K562 (cell line): ENCODE data around the gene B4GALT1. TPM values are rescaled to one million over a fixed set of nuclear protein-coding genes. Genes with fewer than 3 reads are reported as not detected.

Experiments
- ATAC-seq: fragments of 200-7000 bp; cut with Tn5 transposase; 3 replicates; pipeline ENCODE4 v1.9.1; 2020; ENCODE audit warnings: moderate library complexity
- BruUV-seq: library from RNA; stranded (reverse); fragments of 400-500 nt; replicated peaks from 2 replicates; lab custom pipeline; 2021; lab: Mats Ljungman, UMichigan
- CTCF ChIA-PET: fragments of 300-600 bp; formaldehyde crosslinking; extraction: SDS; loops from one replicate; lab custom pipeline; 2021; ENCODE audit warnings: low intra/inter-chr PET ratio; lab: Yijun Ruan, JAX
- POLR2A ChIA-PET: fragments of 300-600, 350-650 bp; sonication (Branson Sonifier 250); formaldehyde crosslinking; extraction: SDS; loops from one replicate; lab custom pipeline; 2021; ENCODE audit warnings: antibody characterized with exemption, inconsistent platforms; lab: Yijun Ruan, JAX
- DNase-seq, 4 experiments: peaks; one replicate each; pipeline versions ENCODE4 v3.0.0 to v3.0.0-alpha.2; 2011 to 2018; ENCODE audit warnings: low spot score in 3 of 4, mixed read lengths in 3 of 4; ENCODE audit errors: extremely low read depth in 1 of 4
- FAIRE-seq: peaks from 2 replicates; lab custom pipeline; 2011; peaks lifted over from hg19 to GRCh38; lab: Jason Lieb, UNC
- H2AFZ ChIP-seq: 2 replicates; pipeline ENCODE4 v1.6.0; 2011; ENCODE audit warnings: low read depth, low read length, control low read depth, inconsistent platforms
- H3K27ac ChIP-seq: fragments of 200-600 bp; 3 replicates; pipeline ENCODE4 v1.8.0; 2011; ENCODE audit warnings: low read depth, mild to moderate bottlenecking, control low read depth, inconsistent platforms, low read length, moderate library complexity, mixed read lengths; ENCODE audit errors: extremely low read depth
- H3K27me3 ChIP-seq, 2 experiments: fragments of 300-600 bp in 1 of 2; 2 replicates in 1 of 2; 3 replicates in 1 of 2; pipeline versions ENCODE4 v1.6.0 to v1.8.0; 2011; ENCODE audit warnings: inconsistent platforms in 2 of 2, low read length in 2 of 2, mild to moderate bottlenecking in 1 of 2, mixed read lengths in 1 of 2, moderate library complexity in 1 of 2; ENCODE audit not compliant: control insufficient read depth in 2 of 2, insufficient read depth in 2 of 2
- H3K36me3 ChIP-seq: fragments of 300-600 bp; 3 replicates; pipeline ENCODE4 v1.8.0; 2011; ENCODE audit warnings: mild to moderate bottlenecking, low read length, inconsistent platforms; ENCODE audit not compliant: control insufficient read depth, insufficient read depth
- H3K4me1 ChIP-seq, 2 experiments: fragments of 200-600 bp in 1 of 2; replicated peaks in 1 of 2; 2 replicates in 1 of 2; 3 replicates in 1 of 2; pipeline versions ENCODE4 v1.5.1 to v1.8.0; 2011; ENCODE audit warnings: inconsistent platforms in 2 of 2, low read length in 2 of 2, mild to moderate bottlenecking in 1 of 2, mixed read lengths in 1 of 2, moderate library complexity in 1 of 2; ENCODE audit not compliant: control insufficient read depth in 2 of 2, insufficient read depth in 2 of 2
- H3K4me2 ChIP-seq: 2 replicates; pipeline ENCODE4 v1.6.1; 2011; ENCODE audit warnings: low read length, control low read depth, inconsistent platforms, mixed read lengths; ENCODE audit not compliant: insufficient read depth
- H3K4me3 ChIP-seq: fragments of 200-600 bp; sonication (generic), shearing (Covaris generic); 2 replicates; pipeline ENCODE4 v1.5.1; 2016; ENCODE audit warnings: control low read depth, inconsistent platforms
- H3K79me2 ChIP-seq: fragments of 200-600 bp; 3 replicates; pipeline ENCODE4 v1.8.0; 2011; ENCODE audit warnings: low read length, inconsistent platforms; ENCODE audit not compliant: control insufficient read depth, insufficient read depth
- H3K9ac ChIP-seq, 2 experiments: 2 replicates each; pipeline versions ENCODE4 v1.6.0 to v1.6.1; 2011; ENCODE audit warnings: low read depth in 2 of 2, low read length in 2 of 2, control low read depth in 1 of 2, inconsistent platforms in 1 of 2, mild to moderate bottlenecking in 1 of 2, mixed read lengths in 1 of 2; ENCODE audit not compliant: insufficient read depth in 1 of 2
- H3K9me1 ChIP-seq: one replicate; pipeline ENCODE4 v1.6.0; 2011; ENCODE audit warnings: inconsistent platforms, mild to moderate bottlenecking, low read length, moderate library complexity; ENCODE audit not compliant: control insufficient read depth, insufficient read depth
- H3K9me3 ChIP-seq: replicated peaks from 2 replicates; pipeline ENCODE4 v1.5.1; 2011; ENCODE audit warnings: low read depth, low read length, inconsistent platforms; ENCODE audit not compliant: control insufficient read depth, insufficient read depth
- H4K20me1 ChIP-seq: replicated peaks from 2 replicates; pipeline ENCODE4 v1.6.1; 2011; ENCODE audit warnings: low read length, inconsistent platforms, mixed read lengths; ENCODE audit not compliant: control insufficient read depth, insufficient read depth
- ADNP ChIP-seq: fragments of 200-800 bp; sonication (Bioruptor generic); IDR thresholded peaks from 2 replicates; pipeline ENCODE4 v1.6.1; 2016; ENCODE audit warnings: missing genetic modification characterization, missing compliant biosample characterization
- GABPA ChIP-seq: fragments of 200-800 bp; sonication (Bioruptor generic); conservative IDR thresholded peaks from 2 replicates; pipeline ENCODE4 v1.6.1; 2016; ENCODE audit warnings: low read depth, missing genetic modification characterization, missing compliant biosample characterization
- ILK ChIP-seq: fragments of 450-650 bp; IDR thresholded peaks from 2 replicates; pipeline ENCODE4 v1.6.1; 2016; ENCODE audit warnings: missing genetic modification characterization, low read depth, mild to moderate bottlenecking, missing compliant biosample characterization, moderate library complexity, borderline replicate concordance
- KAT2B ChIP-seq: IDR thresholded peaks from one replicate; pipeline ENCODE4 v1.6.1; 2012; ENCODE audit warnings: low read depth, mild to moderate bottlenecking, control low read depth, inconsistent platforms, low read length, moderate library complexity
- PYGO2 ChIP-seq: fragments of 450-650 bp; IDR thresholded peaks from 2 replicates; pipeline ENCODE4 v1.6.1; 2016; ENCODE audit warnings: mild to moderate bottlenecking, missing genetic modification characterization, moderate library complexity, missing compliant biosample characterization
- SAFB2 ChIP-seq: fragments of 200-400 bp; formaldehyde crosslinking; IDR thresholded peaks from 2 replicates; pipeline ENCODE4 v1.6.1; 2018; ENCODE audit warnings: borderline replicate concordance, low read length, low read depth, moderate library complexity; ENCODE audit not compliant: severe bottlenecking
- SMARCC2 ChIP-seq: fragments of 450-650 bp; IDR thresholded peaks from 2 replicates; pipeline ENCODE4 v1.6.1; 2017; ENCODE audit warnings: antibody characterized with exemption, moderate library complexity, mild to moderate bottlenecking, low read depth
- SOX6 ChIP-seq: fragments of 450-650 bp; IDR thresholded peaks from 2 replicates; pipeline ENCODE4 v1.6.1; 2014; ENCODE audit warnings: mild to moderate bottlenecking
- SP2 ChIP-seq: IDR thresholded peaks from 2 replicates; pipeline ENCODE4 v1.6.1; 2011; ENCODE audit warnings: mild to moderate bottlenecking, low read depth, low read length, moderate library complexity; ENCODE audit not compliant: poor library complexity, severe bottlenecking; ENCODE audit errors: extremely low read depth
- SRF ChIP-seq, 2 experiments: fragments of 250-450, 450-650 bp in 1 of 2; sonication (Bioruptor Pico) in 1 of 2; sonication (generic) in 1 of 2; formaldehyde crosslinking; IDR thresholded peaks; 2 replicates each; pipeline versions ENCODE4 v1.5.0 to v1.5.1; 2020 to 2022; ENCODE audit warnings: mild to moderate bottlenecking in 1 of 2, missing genetic modification reagents in 1 of 2
- TCF3 ChIP-seq: sonication (generic); formaldehyde crosslinking; IDR thresholded peaks from 2 replicates; pipeline ENCODE4 v1.4.0; 2020; ENCODE audit warnings: mild to moderate bottlenecking, missing genetic modification reagents
- ZNF316 ChIP-seq: fragments of 450-650 bp; IDR thresholded peaks from 2 replicates; pipeline ENCODE4 v1.6.1; 2016
- ZNF668 ChIP-seq: fragments of 250-450 bp; sonication (Bioruptor Pico); IDR thresholded peaks from 2 replicates; pipeline ENCODE4 v1.8.0; 2022; ENCODE audit warnings: mild to moderate bottlenecking, inconsistent platforms
- ZNF77 ChIP-seq: fragments of 250-450 bp; sonication (Bioruptor Pico); IDR thresholded peaks from 2 replicates; pipeline ENCODE4 v1.5.0; 2020
- WGBS: fragments of 100-300 bp; shearing (Covaris generic); methylation state at CpG from one replicate; pipeline ENCODE4 v1.1.6; 2016; ENCODE audit warnings: low coverage, mixed read lengths; ENCODE audit not compliant: insufficient coverage; ENCODE audit errors: missing lambda C conversion rate; 5-methylcytosine and 5-hydroxymethylcytosine counted together
- in situ Hi-C: fragments of 300-500 bp; cut with MboI; formaldehyde crosslinking; loops from 4 replicates; pipeline ENCODE4 v1.15.0; 2018; ENCODE audit warnings: inconsistent platforms, mixed read lengths
- intact Hi-C: fragments of 100-400 bp; cut with micrococcal nuclease; formaldehyde crosslinking; loops from 2 replicates; pipeline ENCODE4 v1.14.2; 2022
- polyA plus RNA-seq, 8 experiments: library from polyadenylated mRNA; depleted of rRNA in 4 of 8; stranded (reverse) in 5 of 8; unstranded in 3 of 8; fragments of >200 nt; fragmentation: Nextera tagmentation in 2 of 8; fragmentation: Illumina TruSeq in 1 of 8; extraction: Ambion mirVana in 2 of 8; extraction: Trizol in 1 of 8; gene quantifications; 2 replicates each; pipeline versions ENCODE4 v1.2.1 to v1.2.3, GENCODE V29; 2011 to 2014; ENCODE audit warnings: inconsistent platforms in 1 of 8, missing spikeins in 1 of 8
- total RNA-seq, 7 experiments: library from RNA; depleted of rRNA in 6 of 7; stranded (reverse); fragments of >200 nt in 6 of 7; fragmentation: Illumina TruSeq in 2 of 7; extraction: Trizol in 2 of 7; gene quantifications; 2 replicates each; pipeline versions ENCODE4 v1.2.1 to v1.2.3, GENCODE V29; 2011 to 2021; ENCODE audit warnings: low replicate concordance in 1 of 7
- TF ChIP-seq, protein P1 (sequence below), 3 experiments: fragments of 200-800 bp in 1 of 3; sonication (Bioruptor generic) in 1 of 3; sonication (generic) in 1 of 3; formaldehyde crosslinking in 1 of 3; IDR thresholded peaks; 2 replicates each; pipeline versions ENCODE4 v1.6.1 to v1.8.0; 2016 to 2022; ENCODE audit warnings: mild to moderate bottlenecking in 2 of 3, missing compliant biosample characterization in 2 of 3, missing genetic modification characterization in 2 of 3, missing genetic modification reagents in 1 of 3
- TF ChIP-seq, protein P2 (sequence below), 2 experiments: fragments of 200-800 bp in 1 of 2; sonication (Bioruptor generic) in 1 of 2; sonication (generic) in 1 of 2; formaldehyde crosslinking in 1 of 2; IDR thresholded peaks in 1 of 2; conservative IDR thresholded peaks in 1 of 2; 2 replicates each; pipeline versions ENCODE4 v1.5.0 to v1.6.1; 2016 to 2020; ENCODE audit warnings: missing compliant biosample characterization in 1 of 2, missing genetic modification characterization in 1 of 2, missing genetic modification reagents in 1 of 2
- TF ChIP-seq, protein P3 (sequence below): fragments of 450-650 bp; formaldehyde crosslinking; IDR thresholded peaks from 2 replicates; pipeline ENCODE4 v1.4.0; 2022; ENCODE audit warnings: missing genetic modification characterization

B4GALT1 gene
- total and polyA plus RNA-seq, 9 of the 15 experiments (the other 6 are each of a cell fraction or from before 2014, with no cell fraction given) = 4.1 to 26.8 (median 7.1) TPM

DNA sequence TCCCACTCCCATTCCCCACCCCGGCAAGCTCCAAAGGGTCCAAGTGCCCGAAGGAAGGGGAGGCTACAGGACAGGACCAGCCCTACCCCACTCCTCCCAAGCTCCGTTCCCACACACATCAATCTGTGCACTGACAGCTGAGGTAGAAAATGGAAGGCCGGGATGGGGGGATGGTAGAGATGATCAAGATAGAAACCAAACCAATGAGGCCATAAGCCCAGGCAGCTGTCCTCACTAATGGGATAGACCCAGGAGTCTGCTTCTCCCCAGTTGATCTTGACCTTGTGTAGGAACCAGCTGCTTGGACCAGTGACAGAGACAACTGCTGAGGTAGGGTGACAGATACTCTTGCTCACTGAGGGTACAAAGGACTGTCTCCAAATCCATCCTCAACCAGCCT is 38.6 kb downstream of the B4GALT1 start:
- H3K9me1 ChIP-seq = no peaks in the 10 kb centered on the region
- no peak overlapping the region for H3K9ac ChIP-seq
- no peak for DNase-seq
- H3K27me3 ChIP-seq = no peaks in the 10 kb centered on the region
- no peaks in the 10 kb centered on the region for H3K9me3 ChIP-seq
- peaks cover 53% of the 10 kb centered on the region; the same call in 2 of the 3 replicates for H3K36me3 ChIP-seq
- POLR2A ChIA-PET = interaction anchor here (0.9 kb wide), 1 partner anchor 1292 kb away, joined by 4 read pairs; no protein-coding TSS in a partner anchor
- peaks cover 0 to 6% of the 10 kb centered on the region in 2 experiments; a peak in 3 of 5 replicates for H3K4me1 ChIP-seq
- H2AFZ ChIP-seq = no peak overlapping the region
- no peak overlapping the region for H3K4me3 ChIP-seq
- no peak overlapping the region for H3K4me2 ChIP-seq
- H4K20me1 ChIP-seq = peaks cover 5% of the 10 kb centered on the region; the same call in 1 of the 2 replicates
- CTCF ChIA-PET = no interaction called here
- intact Hi-C loops (no loop called here), in situ Hi-C loops (no loop called here)
- TF ChIP-seq ZNF668 (no peak), ADNP (no peak), ZNF77 (CRISPR knock-in tag) (no peak), TCF3 (no peak), SP2 (no peak), SAFB2 (no peak), KAT2B (no peak), ZNF316 (no peak), GABPA (tag) (no peak), ILK (tag) (no peak), SOX6 (no peak), SRF (CRISPR knock-in tag; IDR thresholded peaks at IDR 0.05) (no peak), SMARCC2 (no peak), PYGO2 (no peak)
- TF ChIP-seq, protein P1, sequence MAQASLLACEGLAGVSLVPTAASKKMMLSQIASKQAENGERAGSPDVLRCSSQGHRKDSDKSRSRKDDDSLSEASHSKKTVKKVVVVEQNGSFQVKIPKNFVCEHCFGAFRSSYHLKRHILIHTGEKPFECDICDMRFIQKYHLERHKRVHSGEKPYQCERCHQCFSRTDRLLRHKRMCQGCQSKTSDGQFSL (CRISPR knock-in tag; IDR thresholded peaks at IDR 0.05) = no peak
- TF ChIP-seq, protein P1 (tag; IDR thresholded peaks at IDR 0.05) = no peak
- TF ChIP-seq, protein P2, sequence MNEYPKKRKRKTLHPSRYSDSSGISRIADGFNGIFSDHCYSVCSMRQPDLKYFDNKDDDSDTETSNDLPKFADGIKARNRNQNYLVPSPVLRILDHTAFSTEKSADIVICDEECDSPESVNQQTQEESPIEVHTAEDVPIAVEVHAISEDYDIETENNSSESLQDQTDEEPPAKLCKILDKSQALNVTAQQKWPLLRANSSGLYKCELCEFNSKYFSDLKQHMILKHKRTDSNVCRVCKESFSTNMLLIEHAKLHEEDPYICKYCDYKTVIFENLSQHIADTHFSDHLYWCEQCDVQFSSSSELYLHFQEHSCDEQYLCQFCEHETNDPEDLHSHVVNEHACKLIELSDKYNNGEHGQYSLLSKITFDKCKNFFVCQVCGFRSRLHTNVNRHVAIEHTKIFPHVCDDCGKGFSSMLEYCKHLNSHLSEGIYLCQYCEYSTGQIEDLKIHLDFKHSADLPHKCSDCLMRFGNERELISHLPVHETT (CRISPR knock-in tag; conservative IDR thresholded peaks at IDR 0.05 in 1 of 2, IDR thresholded peaks at IDR 0.05 in 1 of 2) = no peak
- TF ChIP-seq, protein P3, sequence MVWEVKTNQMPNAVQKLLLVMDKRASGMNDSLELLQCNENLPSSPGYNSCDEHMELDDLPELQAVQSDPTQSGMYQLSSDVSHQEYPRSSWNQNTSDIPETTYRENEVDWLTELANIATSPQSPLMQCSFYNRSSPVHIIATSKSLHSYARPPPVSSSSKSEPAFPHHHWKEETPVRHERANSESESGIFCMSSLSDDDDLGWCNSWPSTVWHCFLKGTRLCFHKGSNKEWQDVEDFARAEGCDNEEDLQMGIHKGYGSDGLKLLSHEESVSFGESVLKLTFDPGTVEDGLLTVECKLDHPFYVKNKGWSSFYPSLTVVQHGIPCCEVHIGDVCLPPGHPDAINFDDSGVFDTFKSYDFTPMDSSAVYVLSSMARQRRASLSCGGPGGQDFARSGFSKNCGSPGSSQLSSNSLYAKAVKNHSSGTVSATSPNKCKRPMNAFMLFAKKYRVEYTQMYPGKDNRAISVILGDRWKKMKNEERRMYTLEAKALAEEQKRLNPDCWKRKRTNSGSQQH (CRISPR knock-in tag) = no peak
- no peak overlapping the region for H3K27ac ChIP-seq
- no TSS peak for BruUV-seq
- no peak for FAIRE-seq
- 63% methylated on average over 3 of the region's 4 CpGs for WGBS
- H3K79me2 ChIP-seq = no peaks in the 10 kb centered on the region
- ATAC-seq = no peak
